Osteoblast (primary cell): Measurements from ENCODE around the gene ASTN2. TPM values are rescaled to one million over a fixed set of nuclear protein-coding genes. Genes with fewer than 3 reads are reported as not detected.
A peak's percentile ranks its signal among the peaks of the same experiment; 100 is the strongest.

Source experiments
- DNase-seq: peaks from one replicate; pipeline ENCODE4 v3.0.0; 2011; ENCODE audit warnings: low spot score, mixed read lengths; ENCODE audit not compliant: insufficient read length; ENCODE audit errors: missing footprints
- H2AFZ ChIP-seq: 2 replicates; pipeline ENCODE4 v1.6.0; 2011; ENCODE audit warnings: mild to moderate bottlenecking, low read length
- H3K27ac ChIP-seq: 2 replicates; pipeline ENCODE4 v1.5.1; 2011; ENCODE audit warnings: mild to moderate bottlenecking, low read depth, low read length, moderate library complexity
- H3K27me3 ChIP-seq: 2 replicates; pipeline ENCODE4 v1.6.0; 2012; ENCODE audit warnings: mild to moderate bottlenecking, control low read depth, inconsistent platforms, low read length, moderate library complexity; ENCODE audit not compliant: insufficient read depth
- H3K36me3 ChIP-seq: 2 replicates; pipeline ENCODE4 v1.5.1; 2011; ENCODE audit warnings: mild to moderate bottlenecking, low read length, control low read depth, moderate library complexity; ENCODE audit not compliant: insufficient read depth
- H3K4me1 ChIP-seq: 2 replicates; pipeline ENCODE4 v1.5.1; 2011; ENCODE audit warnings: mild to moderate bottlenecking, low read length, control low read depth, moderate library complexity; ENCODE audit not compliant: insufficient read depth
- H3K4me2 ChIP-seq: 2 replicates; pipeline ENCODE4 v1.6.0; 2011; ENCODE audit warnings: mild to moderate bottlenecking, low read length; ENCODE audit not compliant: insufficient read depth
- H3K4me3 ChIP-seq: fragments of 200-600 bp; sonication (generic); 3 replicates; pipeline ENCODE4 v1.5.1; 2012; ENCODE audit warnings: mild to moderate bottlenecking, low read length, inconsistent platforms; ENCODE audit not compliant: insufficient read depth
- H3K79me2 ChIP-seq: 2 replicates; pipeline ENCODE4 v1.6.0; 2012; ENCODE audit warnings: mild to moderate bottlenecking, low read length, control low read depth, inconsistent platforms; ENCODE audit not compliant: insufficient read depth
- H3K9me3 ChIP-seq: 2 replicates; pipeline ENCODE4 v1.5.1; 2011; ENCODE audit warnings: low read depth, low read length, control low read depth
- H4K20me1 ChIP-seq: 2 replicates; pipeline ENCODE4 v1.6.0; 2012; ENCODE audit warnings: mild to moderate bottlenecking, low read length, control low read depth; ENCODE audit not compliant: insufficient read depth
- total RNA-seq: library from RNA; depleted of rRNA; stranded (reverse); fragments of >200 nt; gene quantifications from 2 replicates; pipeline ENCODE4 v1.2.3, GENCODE V29; 2012
- TF ChIP-seq, protein P1 (sequence below): IDR thresholded peaks from 2 replicates; pipeline ENCODE4 v1.5.1; 2011; ENCODE audit warnings: mild to moderate bottlenecking, low read depth, low read length, moderate library complexity; ENCODE audit errors: extremely low read depth

The ASTN2 gene
- total RNA-seq, 1 donor = 4.7 TPM

DNA sequence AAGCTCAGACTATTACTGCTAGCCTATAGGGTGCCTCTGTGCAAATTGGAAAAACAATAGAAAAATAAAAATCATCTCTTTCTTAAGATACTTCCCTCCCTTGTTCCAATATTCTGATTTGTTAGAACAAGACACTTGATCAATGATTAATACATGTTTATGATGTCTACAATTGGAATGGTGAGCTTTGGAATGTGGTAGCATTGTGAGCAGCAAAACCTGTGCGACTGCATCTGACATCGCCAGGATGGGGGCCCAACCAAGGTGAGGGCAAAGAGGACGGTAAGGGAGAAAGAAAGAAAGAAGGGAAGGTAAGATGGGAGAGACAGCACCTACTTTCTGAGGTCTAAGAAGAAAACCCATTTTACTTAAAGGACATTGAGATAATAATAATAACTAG lies 910.8 kb downstream of the ASTN2 start:
- H3K27me3 ChIP-seq = no peaks in the 10 kb centered on the region
- H3K4me2 ChIP-seq = no peak overlapping the region
- H3K36me3 ChIP-seq = no peaks in the 10 kb centered on the region
- TF ChIP-seq, protein P1, sequence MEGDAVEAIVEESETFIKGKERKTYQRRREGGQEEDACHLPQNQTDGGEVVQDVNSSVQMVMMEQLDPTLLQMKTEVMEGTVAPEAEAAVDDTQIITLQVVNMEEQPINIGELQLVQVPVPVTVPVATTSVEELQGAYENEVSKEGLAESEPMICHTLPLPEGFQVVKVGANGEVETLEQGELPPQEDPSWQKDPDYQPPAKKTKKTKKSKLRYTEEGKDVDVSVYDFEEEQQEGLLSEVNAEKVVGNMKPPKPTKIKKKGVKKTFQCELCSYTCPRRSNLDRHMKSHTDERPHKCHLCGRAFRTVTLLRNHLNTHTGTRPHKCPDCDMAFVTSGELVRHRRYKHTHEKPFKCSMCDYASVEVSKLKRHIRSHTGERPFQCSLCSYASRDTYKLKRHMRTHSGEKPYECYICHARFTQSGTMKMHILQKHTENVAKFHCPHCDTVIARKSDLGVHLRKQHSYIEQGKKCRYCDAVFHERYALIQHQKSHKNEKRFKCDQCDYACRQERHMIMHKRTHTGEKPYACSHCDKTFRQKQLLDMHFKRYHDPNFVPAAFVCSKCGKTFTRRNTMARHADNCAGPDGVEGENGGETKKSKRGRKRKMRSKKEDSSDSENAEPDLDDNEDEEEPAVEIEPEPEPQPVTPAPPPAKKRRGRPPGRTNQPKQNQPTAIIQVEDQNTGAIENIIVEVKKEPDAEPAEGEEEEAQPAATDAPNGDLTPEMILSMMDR = no peak
- H2AFZ ChIP-seq = no peak overlapping the region
- DNase-seq = no peak
- peaks cover 23% of the 10 kb centered on the region for H3K4me1 ChIP-seq
- no peak overlapping the region for H3K27ac ChIP-seq
- H4K20me1 ChIP-seq = no peaks in the 10 kb centered on the region
- H3K9me3 ChIP-seq = no peaks in the 10 kb centered on the region
- H3K79me2 ChIP-seq = no peaks in the 10 kb centered on the region
- H3K4me3 ChIP-seq = no peak overlapping the region

DNA sequence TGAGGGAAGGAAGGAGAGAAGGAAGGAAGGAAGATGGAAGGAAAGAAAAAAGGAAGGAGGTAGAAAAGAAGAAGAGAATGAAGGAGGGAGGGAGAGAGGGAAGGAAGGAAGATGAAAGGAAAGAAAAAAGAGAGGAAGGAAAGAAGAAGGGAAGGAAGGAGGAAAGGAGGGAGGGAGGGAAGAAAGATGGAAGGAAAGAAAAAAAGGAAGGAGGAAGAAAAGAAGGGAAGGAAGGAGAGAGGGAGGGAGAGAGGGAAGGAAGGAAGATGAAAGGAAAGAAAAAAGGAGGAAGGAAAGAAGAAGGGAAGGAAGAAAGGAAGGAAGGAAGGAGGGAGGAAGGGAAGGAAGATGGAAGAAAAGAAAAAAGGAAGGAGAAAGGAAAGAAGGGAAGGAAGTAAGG lies 912.1 kb downstream of the ASTN2 start:
- Histone ChIP-seq H3K9me3 (no peaks in the 10 kb centered on the region), H3K4me2 (no peak overlapping the region), H2AFZ (no peak overlapping the region), H3K27me3 (no peaks in the 10 kb centered on the region), H3K4me1 (peaks cover 23% of the 10 kb centered on the region), H3K27ac (no peak overlapping the region), H4K20me1 (no peaks in the 10 kb centered on the region), H3K36me3 (no peaks in the 10 kb centered on the region), H3K79me2 (no peaks in the 10 kb centered on the region), H3K4me3 (no peak overlapping the region)
- TF ChIP-seq, protein P1 = no peak
- no peak for DNase-seq

DNA sequence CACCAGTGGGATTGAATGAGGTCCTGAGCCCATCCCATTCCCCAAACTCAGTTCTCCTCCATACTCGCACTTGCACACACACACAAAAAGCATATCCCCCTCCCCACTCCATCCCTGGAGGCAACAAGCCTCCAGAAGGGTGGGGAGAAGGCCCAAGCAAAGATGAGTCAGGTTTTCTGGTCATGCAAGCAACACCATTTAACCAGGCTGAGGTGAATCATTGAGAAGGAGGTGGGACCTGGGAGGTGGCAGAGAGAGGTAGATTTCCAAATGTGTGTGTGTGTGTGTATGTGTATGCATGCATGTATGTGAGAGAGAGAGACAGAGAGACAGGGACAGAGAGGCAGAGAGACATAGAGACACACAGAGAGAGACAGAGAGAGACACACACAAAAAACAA lies 913.0 kb downstream of the ASTN2 start:
- H3K4me2 ChIP-seq = no peak overlapping the region
- H2AFZ ChIP-seq = no peak overlapping the region
- H3K9me3 ChIP-seq = no peaks in the 10 kb centered on the region
- peaks cover 18% of the 10 kb centered on the region for H3K4me1 ChIP-seq
- H3K4me3 ChIP-seq = no peak overlapping the region
- TF ChIP-seq, protein P1 = no peak
- DNase-seq = peak; percentile 17
- no peak overlapping the region for H3K27ac ChIP-seq
- H3K79me2 ChIP-seq = no peaks in the 10 kb centered on the region
- H3K27me3 ChIP-seq = no peaks in the 10 kb centered on the region
- H3K36me3 ChIP-seq = no peaks in the 10 kb centered on the region
- no peaks in the 10 kb centered on the region for H4K20me1 ChIP-seq

DNA sequence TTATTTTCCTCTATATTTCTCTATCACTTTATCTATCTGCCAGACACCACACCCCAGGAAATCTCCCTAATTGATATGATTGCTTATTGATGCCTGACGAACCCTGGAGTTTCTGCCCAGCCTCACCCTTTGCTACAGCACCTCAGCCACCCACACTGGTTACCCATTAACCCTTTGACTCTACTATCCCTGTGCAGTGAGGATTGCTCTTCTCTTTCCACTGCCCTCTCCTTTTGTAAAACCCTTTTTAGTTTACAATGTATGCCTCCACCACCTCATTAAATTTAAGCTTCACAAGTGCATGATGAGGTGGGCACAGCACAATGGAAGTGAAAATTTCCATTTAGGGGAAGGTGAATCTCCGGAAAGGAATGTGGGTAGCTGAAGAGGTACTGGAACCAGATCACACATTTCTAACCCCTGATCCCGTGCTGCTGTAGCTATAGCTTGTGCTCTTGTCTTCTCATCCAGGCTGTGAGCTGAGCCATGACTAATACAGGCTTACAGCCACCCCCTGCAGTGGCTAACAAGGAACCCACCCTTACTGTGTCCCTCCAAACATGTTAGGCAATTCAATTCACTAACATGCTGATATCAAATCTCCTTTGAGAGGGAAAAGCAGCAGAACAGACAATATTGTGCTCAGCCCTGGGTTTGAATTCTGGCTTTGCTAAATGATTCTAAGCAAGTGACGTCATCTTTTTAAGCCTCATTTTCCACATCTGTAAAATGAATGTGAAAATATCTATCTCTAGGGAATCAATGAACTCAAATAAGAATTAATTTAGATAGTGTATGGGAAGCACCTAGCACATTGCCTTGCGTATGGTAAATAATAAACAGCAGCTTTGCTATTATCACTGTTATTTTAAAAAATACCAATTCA lies 914.6 kb downstream of the ASTN2 start:
- DNase-seq = peak; percentile 83
- peak overlapping the region; percentile 3 for H3K4me2 ChIP-seq

More for the DNA sequence above, 914.6 kb downstream of the ASTN2 start:
- Histone ChIP-seq H3K27ac (no peak overlapping the region), H3K36me3 (no peaks in the 10 kb centered on the region), H3K9me3 (no peaks in the 10 kb centered on the region), H3K4me1 (peaks cover 11% of the 10 kb centered on the region), H2AFZ (no peak overlapping the region), H4K20me1 (no peaks in the 10 kb centered on the region), H3K4me3 (no peak overlapping the region), H3K79me2 (no peaks in the 10 kb centered on the region), H3K27me3 (no peaks in the 10 kb centered on the region)
- TF ChIP-seq, protein P1 = no peak
